Keratinocyte (primary cell): ENCODE data around the gene DCAF4.

ENCODE experiments used
- CTCF ChIP-seq, 3 experiments: IDR thresholded peaks in 1 of 3; conservative IDR thresholded peaks in 1 of 3; optimal IDR thresholded peaks in 1 of 3; 2 replicates in 2 of 3; 3 replicates in 1 of 3; pipeline versions ENCODE3 to v1.5.1; 2011; ENCODE audit warnings: low read length in 3 of 3, mild to moderate bottlenecking in 3 of 3, moderate library complexity in 2 of 3, control low read depth in 1 of 3, inconsistent platforms in 1 of 3; ENCODE audit not compliant: insufficient read depth in 2 of 3; ENCODE audit errors: extremely low read depth in 1 of 3
- EZH2 ChIP-seq: IDR thresholded peaks from one replicate; pipeline ENCODE4 v1.6.1; 2012; ENCODE audit warnings: inconsistent platforms, mild to moderate bottlenecking, low read length, moderate library complexity

DNA sequence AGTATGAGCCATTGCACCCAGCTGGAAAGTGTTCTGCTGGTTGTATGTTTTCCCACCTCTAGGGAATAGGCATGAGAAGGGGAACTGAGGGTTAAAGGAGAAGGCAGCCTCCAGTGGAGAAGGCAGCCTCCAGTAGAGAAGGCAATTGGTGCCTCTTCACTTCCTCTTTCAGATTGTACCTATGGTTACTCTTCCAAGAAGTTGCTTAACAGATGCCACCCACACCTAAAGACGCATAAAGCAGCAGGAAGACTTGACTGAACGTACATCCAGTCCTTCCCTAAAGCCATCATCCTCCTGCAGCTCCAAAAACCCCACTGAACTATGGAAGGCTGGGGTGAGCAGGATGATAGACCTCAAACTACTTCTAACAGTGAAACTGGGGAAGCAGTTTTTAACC, 45.4 kb upstream of the DCAF4 start:
- no peak for TF ChIP-seq CTCF (optimal IDR thresholded peaks at IDR 0.05 in 1 of 3, IDR thresholded peaks at IDR 0.05 in 1 of 3, conservative IDR thresholded peaks at IDR 0.05 in 1 of 3; ENCODE audit: extremely low read depth in 1 of 3, insufficient read depth in 2 of 3, low read length in 3 of 3)
- TF ChIP-seq EZH2: no peak
